SU-DHL-6 (cell line): ENCODE measurements around the gene NUDT21.

Source experiments
- EZH2phosphoT487 ChIP-seq: fragments of 200-600 bp; sonication (generic), shearing (Covaris generic); conservative IDR thresholded peaks from 2 replicates; pipeline ENCODE4 v1.6.1; 2018; ENCODE audit warnings: mild to moderate bottlenecking, antibody characterized with exemption, low read length, moderate library complexity, mixed read lengths
- TF ChIP-seq, protein P1 (sequence below): fragments of 200-600 bp; sonication (generic); IDR thresholded peaks from one replicate; pipeline ENCODE4 v1.5.1; 2017; ENCODE audit warnings: antibody characterized with exemption, mild to moderate bottlenecking, low read length, moderate library complexity; ENCODE audit not compliant: insufficient read depth, poor library complexity, severe bottlenecking

DNA sequence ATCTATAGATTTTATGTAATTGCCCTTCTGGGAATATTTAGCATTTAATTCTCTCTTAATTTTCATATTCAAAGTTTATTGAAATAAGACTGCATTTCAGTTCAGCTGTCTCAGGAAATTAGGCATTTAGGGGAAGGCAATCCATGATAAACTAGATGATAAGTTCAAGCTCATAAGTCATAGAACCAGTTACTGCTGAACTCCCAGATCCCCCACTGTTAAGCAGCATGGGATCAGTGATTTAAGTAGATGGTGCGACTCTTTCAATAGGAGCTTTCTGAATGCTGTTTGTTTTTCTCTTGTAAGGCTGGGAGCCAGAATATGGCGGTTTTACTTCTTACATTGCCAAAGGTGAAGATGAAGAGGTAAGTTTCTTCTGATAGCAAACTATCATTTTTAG is 24.1 kb upstream of the NUDT21 start:
- TF ChIP-seq, protein P1, sequence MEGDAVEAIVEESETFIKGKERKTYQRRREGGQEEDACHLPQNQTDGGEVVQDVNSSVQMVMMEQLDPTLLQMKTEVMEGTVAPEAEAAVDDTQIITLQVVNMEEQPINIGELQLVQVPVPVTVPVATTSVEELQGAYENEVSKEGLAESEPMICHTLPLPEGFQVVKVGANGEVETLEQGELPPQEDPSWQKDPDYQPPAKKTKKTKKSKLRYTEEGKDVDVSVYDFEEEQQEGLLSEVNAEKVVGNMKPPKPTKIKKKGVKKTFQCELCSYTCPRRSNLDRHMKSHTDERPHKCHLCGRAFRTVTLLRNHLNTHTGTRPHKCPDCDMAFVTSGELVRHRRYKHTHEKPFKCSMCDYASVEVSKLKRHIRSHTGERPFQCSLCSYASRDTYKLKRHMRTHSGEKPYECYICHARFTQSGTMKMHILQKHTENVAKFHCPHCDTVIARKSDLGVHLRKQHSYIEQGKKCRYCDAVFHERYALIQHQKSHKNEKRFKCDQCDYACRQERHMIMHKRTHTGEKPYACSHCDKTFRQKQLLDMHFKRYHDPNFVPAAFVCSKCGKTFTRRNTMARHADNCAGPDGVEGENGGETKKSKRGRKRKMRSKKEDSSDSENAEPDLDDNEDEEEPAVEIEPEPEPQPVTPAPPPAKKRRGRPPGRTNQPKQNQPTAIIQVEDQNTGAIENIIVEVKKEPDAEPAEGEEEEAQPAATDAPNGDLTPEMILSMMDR, result no peak
- no peak for TF ChIP-seq EZH2phosphoT487
